ENCODE results near the gene CLTB.

Gene CLTB

DNA sequence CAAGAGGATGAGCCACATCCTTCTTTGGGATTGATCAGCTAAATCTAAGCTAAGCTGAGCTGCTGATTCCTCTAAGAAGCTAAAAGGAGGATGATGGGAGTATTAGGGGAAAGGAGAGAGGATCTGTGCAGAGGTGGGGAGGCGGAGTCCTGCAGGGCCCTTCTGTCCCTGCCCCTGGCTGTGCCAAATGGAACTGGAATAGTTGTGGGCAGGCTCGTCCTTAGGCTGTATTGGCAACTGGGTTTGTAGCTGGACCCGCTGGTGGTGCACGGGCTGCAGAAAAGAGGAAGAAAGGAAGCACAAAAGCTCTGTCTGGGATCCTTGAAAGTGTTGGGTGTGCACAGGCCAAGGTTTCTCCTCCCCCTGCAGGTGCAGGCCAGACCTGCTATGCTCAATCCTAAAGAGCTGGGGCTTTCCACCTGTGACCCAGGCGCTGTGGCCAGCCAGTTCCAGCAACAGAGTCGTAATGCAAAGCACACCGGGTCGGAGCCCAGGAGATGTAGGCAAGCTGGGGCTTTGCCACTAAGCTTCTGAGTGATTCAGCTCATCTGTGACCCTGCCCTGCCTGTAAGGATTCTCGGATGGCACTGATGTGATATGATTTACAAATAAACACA lies 9.8 kb downstream of the CLTB start:
- H3K4me1 ChIP-seq (ENCODE audit: insufficient read depth, low read length): no peaks in the 10 kb centered on the region
- H3K36me3 ChIP-seq (ENCODE audit: insufficient read depth, low read length): peaks cover 18% of the 10 kb centered on the region
- H3K27me3 ChIP-seq (ENCODE audit: insufficient read depth, low read length): no peaks in the 10 kb centered on the region
- no peak overlapping the region for H2AFZ ChIP-seq (ENCODE audit: low read depth, low read length)
- no peaks in the 10 kb centered on the region for H3K9me3 ChIP-seq (ENCODE audit: low read length)
- H3K4me3 ChIP-seq (ENCODE audit: low read length): no peak overlapping the region

DNA sequence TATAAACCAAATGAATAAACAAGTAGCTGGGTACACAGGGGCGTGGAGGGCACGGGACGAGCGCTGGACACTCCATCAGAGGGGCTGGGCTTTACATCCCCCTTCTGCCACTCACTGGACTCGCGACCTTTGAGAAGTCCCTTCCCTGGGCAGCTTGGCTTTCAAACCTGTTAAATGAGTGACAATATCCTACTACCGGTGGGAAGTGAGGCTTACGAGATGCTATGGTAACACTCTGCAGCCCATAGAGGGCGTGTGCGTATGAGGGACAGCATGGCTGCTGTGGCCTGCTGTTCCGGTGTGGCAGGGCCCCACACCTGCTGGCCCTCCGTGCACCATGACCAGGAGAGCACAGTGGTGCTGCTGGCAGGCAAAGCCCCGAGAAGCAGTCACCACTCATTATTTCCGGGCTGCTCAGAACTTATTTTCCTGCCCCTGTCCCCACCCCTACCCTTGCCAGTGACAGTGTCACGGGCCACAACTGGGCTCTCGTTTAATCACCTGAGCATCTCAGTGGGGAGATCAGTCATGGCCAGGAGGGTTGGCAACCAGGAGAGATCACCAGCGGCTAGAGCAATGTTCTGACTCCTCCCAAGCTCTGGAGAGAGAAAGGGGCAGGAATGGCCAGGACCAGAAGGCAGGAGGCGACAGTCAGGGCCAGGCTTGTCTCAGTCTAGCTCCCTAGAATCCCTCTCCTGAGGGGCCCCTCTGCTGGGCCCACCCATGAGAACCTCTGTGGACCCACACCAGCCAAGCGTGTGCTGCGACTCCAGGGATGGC lies 10.5 kb downstream of the CLTB start:
- Histone ChIP-seq H3K27me3 (ENCODE audit: insufficient read depth, low read length) (no peaks in the 10 kb centered on the region), H3K4me3 (ENCODE audit: low read length) (no peak overlapping the region), H2AFZ (ENCODE audit: low read depth, low read length) (no peak overlapping the region), H3K9me3 (ENCODE audit: low read length) (no peaks in the 10 kb centered on the region), H3K36me3 (ENCODE audit: insufficient read depth, low read length) (peaks cover 18% of the 10 kb centered on the region), H3K4me1 (ENCODE audit: insufficient read depth, low read length) (no peaks in the 10 kb centered on the region)

DNA sequence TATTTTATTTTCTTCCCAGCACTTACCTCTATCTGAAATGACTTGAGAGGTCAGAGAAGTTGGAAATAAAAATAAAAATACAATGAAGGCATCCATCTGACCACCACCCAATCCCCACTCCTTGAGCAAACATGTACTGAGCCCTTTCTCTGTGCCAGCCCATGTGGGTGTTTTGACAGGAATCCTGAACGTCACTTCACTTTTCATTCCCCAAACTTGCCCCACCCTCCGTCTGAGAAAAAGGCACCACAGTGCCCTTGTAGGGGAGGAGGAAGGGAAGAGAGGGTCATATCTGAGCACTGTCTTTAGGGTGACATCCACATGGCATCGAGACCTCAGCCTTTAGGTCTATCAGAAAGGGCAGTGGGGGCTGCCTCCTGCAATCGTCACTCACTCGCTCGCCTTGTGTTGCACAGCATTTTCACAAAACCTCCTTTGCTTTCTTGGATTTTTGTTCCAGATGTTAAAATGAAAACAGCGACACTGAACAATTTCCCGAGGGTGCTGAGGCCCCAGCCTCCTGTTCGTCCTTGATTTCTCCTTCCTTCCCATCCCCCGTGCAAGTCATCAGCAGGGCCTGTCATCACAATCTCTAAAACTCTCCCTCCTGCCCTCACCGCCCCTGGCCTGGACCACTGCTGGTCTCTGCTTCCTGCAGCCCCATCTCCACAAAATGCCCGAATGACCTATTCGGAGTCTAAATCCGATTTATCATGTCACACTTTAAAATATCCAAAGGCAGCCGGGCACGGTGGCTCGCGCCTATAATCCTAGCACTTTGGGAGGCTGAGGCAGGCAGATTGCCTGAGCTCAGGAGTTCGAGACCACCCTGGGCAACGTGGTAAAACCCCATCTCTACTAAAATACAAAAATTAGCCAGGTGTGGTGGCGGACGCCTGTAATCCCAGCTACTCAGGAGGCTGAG lies 14.8 kb downstream of the CLTB start:
- Histone ChIP-seq H3K36me3 (ENCODE audit: insufficient read depth, low read length) (peaks cover 7% of the 10 kb centered on the region), H2AFZ (ENCODE audit: low read depth, low read length) (no peak overlapping the region), H3K27me3 (ENCODE audit: insufficient read depth, low read length) (no peaks in the 10 kb centered on the region), H3K4me3 (ENCODE audit: low read length) (no peak overlapping the region), H3K9me3 (ENCODE audit: low read length) (no peaks in the 10 kb centered on the region), H3K4me1 (ENCODE audit: insufficient read depth, low read length) (no peaks in the 10 kb centered on the region)

DNA sequence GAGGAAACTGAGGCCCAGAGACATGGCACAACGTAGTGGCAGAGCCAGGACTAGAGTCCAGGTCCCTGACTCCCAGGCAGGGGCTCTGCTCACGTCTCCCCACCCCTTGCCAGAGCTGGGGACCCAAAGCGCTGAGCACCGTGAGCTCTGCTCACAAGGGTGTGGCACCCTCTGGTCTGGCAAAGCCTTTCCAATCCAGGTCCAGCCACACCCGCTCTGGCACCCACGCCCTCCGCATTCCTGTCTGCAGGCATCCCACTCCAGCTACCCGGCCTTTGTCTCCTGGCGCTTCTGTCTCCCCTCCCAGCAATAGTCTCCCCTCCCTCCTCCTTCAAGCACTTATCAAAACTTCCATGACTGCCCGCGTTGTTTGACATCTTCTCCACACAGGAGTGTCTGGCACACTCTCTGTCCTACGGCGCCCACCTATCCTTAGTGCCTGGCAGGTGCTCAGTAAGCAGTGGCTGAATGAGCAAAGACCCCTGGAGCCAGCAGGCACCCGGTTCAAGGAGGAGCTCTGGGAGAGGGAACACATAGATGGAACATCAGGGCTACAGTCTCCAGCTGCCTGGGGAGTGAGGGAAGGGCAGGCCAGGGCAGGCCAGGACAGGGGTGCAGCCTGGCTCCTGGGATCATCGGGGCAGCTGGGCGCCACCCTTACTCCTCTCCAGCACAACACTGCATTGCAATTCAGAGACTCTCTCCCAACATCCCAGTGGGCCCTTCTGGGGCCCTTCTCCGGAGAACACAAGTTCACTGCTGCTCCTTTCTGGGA lies 15.8 kb downstream of the CLTB start:
- Histone ChIP-seq H3K9me3 (ENCODE audit: low read length) (no peaks in the 10 kb centered on the region), H2AFZ (ENCODE audit: low read depth, low read length) (no peak overlapping the region), H3K27me3 (ENCODE audit: insufficient read depth, low read length) (no peaks in the 10 kb centered on the region), H3K36me3 (ENCODE audit: insufficient read depth, low read length) (peaks cover 3% of the 10 kb centered on the region), H3K4me1 (ENCODE audit: insufficient read depth, low read length) (no peaks in the 10 kb centered on the region), H3K4me3 (ENCODE audit: low read length) (no peak overlapping the region)

DNA sequence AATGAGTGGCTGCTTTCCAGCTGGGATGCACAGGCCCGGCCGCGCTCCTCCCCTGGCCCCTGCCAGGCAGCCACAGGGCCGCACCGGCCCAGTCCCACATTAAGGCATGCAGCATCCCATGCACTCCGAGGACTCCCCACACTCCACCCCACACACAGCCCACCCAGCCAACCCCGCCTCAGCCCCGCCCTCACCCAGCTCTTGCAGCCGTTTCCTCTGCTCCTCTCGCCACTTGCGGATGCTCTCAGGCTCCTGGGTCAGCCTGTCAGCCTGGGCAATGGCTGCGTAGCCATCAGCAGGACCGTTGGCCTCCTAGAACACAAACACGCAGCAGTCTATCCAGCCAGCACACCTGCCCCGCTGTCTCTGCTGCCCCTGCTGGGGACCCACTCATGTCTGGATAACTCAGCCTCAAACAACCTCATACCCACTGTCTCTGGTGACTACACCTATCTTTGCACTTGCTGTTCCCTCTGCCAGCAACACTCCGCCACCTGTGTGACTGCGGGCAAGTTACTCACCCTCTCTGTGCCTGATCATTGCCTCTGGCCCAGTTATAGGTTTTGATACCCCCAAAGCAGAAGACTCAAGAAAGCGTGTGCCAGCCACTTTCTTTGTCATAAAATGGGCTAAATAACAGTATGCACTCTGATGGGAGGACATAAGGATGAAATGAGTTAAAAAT lies 18.5 kb downstream of the CLTB start:
- Histone ChIP-seq H3K4me3 (ENCODE audit: low read length) (no peak overlapping the region), H3K27me3 (ENCODE audit: insufficient read depth, low read length) (no peaks in the 10 kb centered on the region), H3K36me3 (ENCODE audit: insufficient read depth, low read length) (peaks cover 13% of the 10 kb centered on the region), H3K4me1 (ENCODE audit: insufficient read depth, low read length) (no peaks in the 10 kb centered on the region), H3K9me3 (ENCODE audit: low read length) (no peaks in the 10 kb centered on the region), H2AFZ (ENCODE audit: low read depth, low read length) (no peak overlapping the region)

DNA sequence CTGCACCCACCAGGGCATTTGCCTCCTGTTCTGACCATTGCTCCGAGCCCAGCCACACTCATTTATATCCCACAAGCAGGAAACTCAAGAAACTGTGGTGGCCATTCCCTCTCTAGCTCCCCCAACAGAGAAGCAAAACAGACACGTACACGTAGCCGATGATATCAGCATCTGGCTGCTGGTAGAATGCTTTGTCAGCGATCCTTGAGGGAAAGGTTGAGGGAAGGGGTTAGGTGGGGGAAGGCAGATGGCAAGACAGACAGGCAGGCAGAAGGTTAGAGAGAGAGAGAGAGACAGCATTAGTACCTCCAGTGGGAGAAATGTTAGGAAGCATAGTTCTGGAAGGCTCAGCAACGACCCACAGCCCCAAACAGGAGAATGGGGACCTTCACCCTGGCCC lies 20.0 kb downstream of the CLTB start:
- Histone ChIP-seq H3K27me3 (ENCODE audit: insufficient read depth, low read length) (no peaks in the 10 kb centered on the region), H2AFZ (ENCODE audit: low read depth, low read length) (no peak overlapping the region), H3K4me1 (ENCODE audit: insufficient read depth, low read length) (no peaks in the 10 kb centered on the region), H3K36me3 (ENCODE audit: insufficient read depth, low read length) (peaks cover 25% of the 10 kb centered on the region), H3K9me3 (ENCODE audit: low read length) (no peaks in the 10 kb centered on the region), H3K4me3 (ENCODE audit: low read length) (no peak overlapping the region)

DNA sequence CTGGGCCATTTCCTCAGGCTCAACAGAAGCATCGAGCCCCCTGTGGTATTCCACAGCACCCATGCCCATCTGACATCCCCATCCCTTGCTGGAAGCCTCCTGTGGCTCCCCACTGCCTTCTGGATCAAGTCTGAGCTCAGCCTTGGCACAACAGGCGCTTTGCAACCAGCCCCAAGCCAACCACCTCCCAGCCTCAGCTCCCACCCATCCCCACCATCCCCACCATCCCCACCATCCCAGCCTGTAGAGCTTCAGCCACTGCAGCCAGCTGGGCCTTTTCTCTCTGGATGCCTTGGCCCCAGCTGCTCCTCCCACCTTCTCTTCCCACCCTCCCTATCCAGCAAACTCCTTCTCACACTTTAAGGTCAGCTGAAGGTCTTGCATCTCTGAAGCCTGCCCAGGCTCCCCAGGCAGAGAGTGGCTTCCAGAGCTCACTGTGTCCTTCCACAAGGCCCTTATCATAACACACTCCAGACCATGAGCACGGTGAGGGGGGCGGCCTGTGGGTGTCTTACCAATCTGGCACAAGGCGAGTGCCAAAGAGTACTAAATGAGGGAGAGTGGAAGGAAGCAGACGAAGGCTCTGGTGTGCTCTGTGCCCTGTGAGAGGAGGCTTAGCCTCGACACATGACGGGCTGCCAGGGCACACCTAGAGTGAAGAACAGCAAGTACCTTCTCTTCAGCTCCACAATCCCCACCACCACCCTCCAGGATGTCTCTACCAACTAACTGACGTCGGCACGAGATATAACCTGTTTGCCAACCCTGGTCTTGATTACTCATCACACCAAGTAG lies 21.3 kb downstream of the CLTB start:
- Histone ChIP-seq H3K36me3 (ENCODE audit: insufficient read depth, low read length) (peaks cover 32% of the 10 kb centered on the region), H3K27me3 (ENCODE audit: insufficient read depth, low read length) (no peaks in the 10 kb centered on the region), H3K4me1 (ENCODE audit: insufficient read depth, low read length) (no peaks in the 10 kb centered on the region), H3K4me3 (ENCODE audit: low read length) (no peak overlapping the region), H2AFZ (ENCODE audit: low read depth, low read length) (no peak overlapping the region), H3K9me3 (ENCODE audit: low read length) (no peaks in the 10 kb centered on the region)

DNA sequence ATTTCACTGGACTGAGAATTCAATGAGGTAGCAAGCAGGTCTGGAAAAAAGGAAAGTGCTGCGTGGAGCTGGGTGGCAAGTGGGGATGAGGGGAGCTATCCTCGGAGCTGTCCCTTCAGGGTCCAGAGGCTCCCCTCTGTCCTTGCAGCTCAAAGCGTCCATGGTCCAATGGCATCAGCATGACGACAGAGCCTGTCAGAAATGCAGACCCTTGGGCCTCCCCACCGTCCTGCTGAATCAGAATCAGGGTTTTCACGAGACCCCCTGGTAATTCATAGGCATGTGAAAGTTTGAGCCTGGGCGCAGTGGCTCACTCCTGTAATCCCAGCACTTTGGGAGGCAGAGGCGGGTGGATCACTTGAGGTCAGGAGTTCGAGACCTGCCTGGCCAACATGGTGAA lies 22.2 kb downstream of the CLTB start:
- H3K4me3 ChIP-seq (ENCODE audit: low read length): no peak overlapping the region
- no peak overlapping the region for H2AFZ ChIP-seq (ENCODE audit: low read depth, low read length)
- no peaks in the 10 kb centered on the region for H3K27me3 ChIP-seq (ENCODE audit: insufficient read depth, low read length)
- no peaks in the 10 kb centered on the region for H3K9me3 ChIP-seq (ENCODE audit: low read length)
- H3K4me1 ChIP-seq (ENCODE audit: insufficient read depth, low read length): peaks cover 4% of the 10 kb centered on the region
- peaks cover 32% of the 10 kb centered on the region for H3K36me3 ChIP-seq (ENCODE audit: insufficient read depth, low read length)

DNA sequence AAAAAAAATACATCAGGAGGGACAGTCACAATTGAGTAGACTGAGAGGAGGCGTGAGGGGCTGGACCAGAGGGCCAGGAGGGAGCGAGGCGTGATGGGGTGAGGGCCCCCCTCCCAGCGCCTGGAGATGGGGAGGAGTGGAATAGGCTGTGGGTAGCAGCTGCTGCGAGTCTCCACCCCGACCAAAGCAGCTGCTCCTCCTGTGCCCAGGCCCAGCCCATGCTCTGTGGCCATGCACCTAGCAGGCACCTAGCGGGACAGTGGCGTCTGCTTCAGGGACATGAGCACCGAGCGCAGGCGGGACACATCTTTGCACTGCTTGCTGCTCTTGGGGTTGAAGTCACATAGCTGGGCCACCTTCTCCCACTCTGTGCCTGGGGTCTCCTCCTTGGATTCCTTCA lies 23.8 kb downstream of the CLTB start:
- Histone ChIP-seq H3K27me3 (ENCODE audit: insufficient read depth, low read length) (no peaks in the 10 kb centered on the region), H3K9me3 (ENCODE audit: low read length) (no peaks in the 10 kb centered on the region), H3K4me1 (ENCODE audit: insufficient read depth, low read length) (peaks cover 11% of the 10 kb centered on the region), H2AFZ (ENCODE audit: low read depth, low read length) (no peak overlapping the region), H3K36me3 (ENCODE audit: insufficient read depth, low read length) (peaks cover 32% of the 10 kb centered on the region), H3K4me3 (ENCODE audit: low read length) (no peak overlapping the region)

DNA sequence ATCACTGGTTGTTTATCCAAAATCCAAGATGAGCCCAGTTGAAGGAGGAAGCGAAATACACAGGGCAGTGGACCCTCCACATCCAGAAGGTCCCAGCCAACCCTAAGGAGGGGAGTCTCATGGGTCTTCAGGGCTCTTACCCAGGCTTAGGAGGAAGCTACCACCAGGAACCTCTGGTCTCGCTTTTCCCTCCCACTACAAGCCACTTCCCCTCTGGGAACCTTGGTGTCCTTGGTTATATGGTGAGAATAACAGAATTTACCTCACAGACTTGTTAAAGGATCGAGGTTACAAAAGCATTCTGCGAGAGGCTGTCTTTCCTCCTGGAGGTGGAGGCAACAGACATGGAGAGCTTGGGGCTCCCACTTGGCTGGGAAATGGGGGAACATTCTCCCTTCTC lies 24.3 kb downstream of the CLTB start:
- no peaks in the 10 kb centered on the region for H3K9me3 ChIP-seq (ENCODE audit: low read length)
- peaks cover 16% of the 10 kb centered on the region for H3K4me1 ChIP-seq (ENCODE audit: insufficient read depth, low read length)
- H2AFZ ChIP-seq (ENCODE audit: low read depth, low read length): no peak overlapping the region
- no peaks in the 10 kb centered on the region for H3K27me3 ChIP-seq (ENCODE audit: insufficient read depth, low read length)
- no peak overlapping the region for H3K4me3 ChIP-seq (ENCODE audit: low read length)
- peaks cover 32% of the 10 kb centered on the region for H3K36me3 ChIP-seq (ENCODE audit: insufficient read depth, low read length)

DNA sequence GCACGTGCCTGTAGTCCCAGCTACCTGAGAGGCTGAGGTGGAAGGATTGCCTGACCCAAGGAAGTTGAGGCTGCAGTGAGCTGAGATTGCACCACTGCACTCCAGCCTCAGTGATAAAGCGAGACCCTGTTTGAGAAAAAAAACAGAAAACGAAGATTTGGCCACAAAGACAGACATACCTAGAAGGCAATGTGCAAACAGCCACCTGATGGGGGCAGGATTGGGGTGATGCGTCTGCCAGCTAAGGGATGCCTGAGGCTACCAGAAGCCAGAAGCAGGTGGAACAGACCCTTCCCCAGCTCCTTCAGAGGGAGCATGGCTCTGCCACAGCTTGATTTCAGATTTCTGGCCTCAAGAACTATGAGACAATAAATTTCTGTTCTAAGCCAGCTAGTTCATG lies 24.9 kb downstream of the CLTB start:
- Histone ChIP-seq H3K36me3 (ENCODE audit: insufficient read depth, low read length) (peaks cover 32% of the 10 kb centered on the region), H2AFZ (ENCODE audit: low read depth, low read length) (no peak overlapping the region), H3K27me3 (ENCODE audit: insufficient read depth, low read length) (no peaks in the 10 kb centered on the region), H3K4me3 (ENCODE audit: low read length) (no peak overlapping the region), H3K9me3 (ENCODE audit: low read length) (no peaks in the 10 kb centered on the region), H3K4me1 (ENCODE audit: insufficient read depth, low read length) (peaks cover 19% of the 10 kb centered on the region)
